Skeletal muscle tissue (tissue), 4 donors: ENCODE data around the gene MUC4. TPM values are rescaled to one million over a fixed set of nuclear protein-coding genes. Genes with fewer than 3 reads are reported as not detected.
"Not testable (repeated sequence)": the region's sequence is repeated elsewhere in the genome, so short reads cannot be mapped to it uniquely, and the experiment has no call there.

Experiments
- H3K27ac ChIP-seq: one replicate; pipeline ENCODE4 v1.7.0; 2013; ENCODE audit warnings: mild to moderate bottlenecking, low read depth, low read length, inconsistent platforms
- H3K27me3 ChIP-seq, 3 donors: one replicate each; pipeline ENCODE4 v1.7.0; 2013; ENCODE audit warnings: low read length in 3 of 3; ENCODE audit not compliant: control insufficient read depth in 3 of 3, insufficient read depth in 3 of 3
- H3K36me3 ChIP-seq, 3 donors: one replicate each; pipeline ENCODE4 v1.7.0; 2013; ENCODE audit warnings: low read length in 3 of 3; ENCODE audit not compliant: control insufficient read depth in 3 of 3, insufficient read depth in 3 of 3
- H3K4me1 ChIP-seq, 3 donors: one replicate each; pipeline ENCODE4 v1.7.0; 2013; ENCODE audit warnings: low read length in 3 of 3, mild to moderate bottlenecking in 3 of 3; ENCODE audit not compliant: control insufficient read depth in 3 of 3, insufficient read depth in 3 of 3
- H3K4me3 ChIP-seq, 3 donors: one replicate each; pipeline ENCODE4 v1.7.0; 2013; ENCODE audit warnings: low read length in 3 of 3
- H3K9ac ChIP-seq, 3 donors: one replicate each; pipeline ENCODE4 v1.7.0; 2013; ENCODE audit warnings: low read length in 3 of 3, mild to moderate bottlenecking in 3 of 3, moderate library complexity in 2 of 3, low read depth in 1 of 3
- H3K9me3 ChIP-seq, 3 donors: one replicate each; pipeline ENCODE4 v1.7.0; 2013; ENCODE audit warnings: low read length in 3 of 3; ENCODE audit not compliant: control insufficient read depth in 3 of 3
- total RNA-seq: library from RNA; depleted of rRNA; stranded (reverse); fragments of >200 nt; gene quantifications from one replicate; pipeline ENCODE4 v1.2.3, GENCODE V29; 2014
- donor health status: Osteomylitis.

The MUC4 gene
- total RNA-seq, 1 donor from 2014 or later, result 0.52 TPM

- no peak overlapping the region for H3K9ac ChIP-seq
- no peak overlapping the region for H3K27ac ChIP-seq
- peaks cover 0 to 9% (median 2%) of the 10 kb centered on the region in 3 donors for H3K4me1 ChIP-seq
- peaks cover 11 to 41% (median 34%) of the 10 kb centered on the region in 3 donors for H3K27me3 ChIP-seq
- no peaks in the 10 kb centered on the region for H3K36me3 ChIP-seq
- H3K9me3 ChIP-seq, result no peaks in the 10 kb centered on the region
- H3K4me3 ChIP-seq, result no peak overlapping the region
These were observed 637 bp upstream of the MUC4 start for GRCh38 chr3:195812366-195812765.

GRCh38 chr3:195810455-195810845 lies 1.3 kb downstream of the MUC4 start:
- H3K27me3 ChIP-seq, result peaks cover 11 to 44% (median 34%) of the 10 kb centered on the region in 3 donors
- no peak overlapping the region for H3K9ac ChIP-seq
- H3K27ac ChIP-seq, result no peak overlapping the region
- H3K4me1 ChIP-seq, result peaks cover 0 to 9% (median 4%) of the 10 kb centered on the region in 3 donors
- no peaks in the 10 kb centered on the region for H3K36me3 ChIP-seq
- no peaks in the 10 kb centered on the region for H3K9me3 ChIP-seq
- no peak overlapping the region for H3K4me3 ChIP-seq

- Histone ChIP-seq H3K9ac (no peak overlapping the region), H3K36me3 (no peaks in the 10 kb centered on the region), H3K27me3 (peaks cover 11 to 44% (median 34%) of the 10 kb centered on the region in 3 donors), H3K4me1 (peaks cover 5 to 13% (median 7%) of the 10 kb centered on the region in 3 donors), H3K27ac (no peak overlapping the region), H3K4me3 (no peak overlapping the region), H3K9me3 (no peaks in the 10 kb centered on the region)
These were observed 1.8 kb downstream of the MUC4 start for GRCh38 chr3:195809796-195810454.

GRCh38 chr3:195809291-195809785 lies 2.4 kb downstream of the MUC4 start:
- Histone ChIP-seq H3K9me3 (no peaks in the 10 kb centered on the region), H3K36me3 (no peaks in the 10 kb centered on the region), H3K9ac (no peak overlapping the region), H3K4me1 (peaks cover 7 to 19% (median 12%) of the 10 kb centered on the region in 3 donors), H3K27ac (no peak overlapping the region), H3K27me3 (peaks cover 11 to 43% (median 34%) of the 10 kb centered on the region in 3 donors), H3K4me3 (no peak overlapping the region)

DNA sequence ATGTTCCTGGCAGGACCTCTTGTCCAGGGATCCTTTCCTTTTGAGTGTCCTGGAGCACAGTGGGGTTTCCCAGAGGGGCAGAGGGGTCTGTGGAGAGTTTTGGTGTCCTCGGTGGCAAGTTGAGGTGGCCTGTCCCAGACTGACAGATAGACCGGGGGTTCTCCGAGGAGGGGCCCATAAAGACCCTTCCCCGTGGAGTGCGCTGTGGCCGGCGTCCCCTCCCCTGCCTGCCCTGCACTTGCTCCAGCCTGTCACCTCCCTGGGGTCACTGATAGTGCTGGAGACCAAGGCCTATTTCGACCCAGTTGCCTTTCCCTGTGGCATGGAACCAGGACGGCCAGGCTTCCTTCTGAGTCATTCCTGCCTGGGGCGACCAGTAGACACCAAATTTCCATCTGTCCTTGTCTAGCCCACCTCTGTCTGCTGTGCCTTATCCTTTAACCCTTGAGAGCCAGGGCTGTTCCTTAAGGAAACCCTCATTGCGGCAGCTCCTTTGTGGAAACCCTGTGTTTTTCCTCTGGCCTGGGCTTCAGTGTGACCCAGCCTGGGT lies 2.9 kb downstream of the MUC4 start:
- Histone ChIP-seq H3K9me3 (no peaks in the 10 kb centered on the region), H3K27me3 (peaks cover 11 to 38% (median 34%) of the 10 kb centered on the region in 3 donors), H3K4me1 (peaks cover 11 to 23% (median 15%) of the 10 kb centered on the region in 3 donors), H3K4me3 (no peak overlapping the region), H3K27ac (no peak overlapping the region), H3K9ac (no peak overlapping the region), H3K36me3 (no peaks in the 10 kb centered on the region)

DNA sequence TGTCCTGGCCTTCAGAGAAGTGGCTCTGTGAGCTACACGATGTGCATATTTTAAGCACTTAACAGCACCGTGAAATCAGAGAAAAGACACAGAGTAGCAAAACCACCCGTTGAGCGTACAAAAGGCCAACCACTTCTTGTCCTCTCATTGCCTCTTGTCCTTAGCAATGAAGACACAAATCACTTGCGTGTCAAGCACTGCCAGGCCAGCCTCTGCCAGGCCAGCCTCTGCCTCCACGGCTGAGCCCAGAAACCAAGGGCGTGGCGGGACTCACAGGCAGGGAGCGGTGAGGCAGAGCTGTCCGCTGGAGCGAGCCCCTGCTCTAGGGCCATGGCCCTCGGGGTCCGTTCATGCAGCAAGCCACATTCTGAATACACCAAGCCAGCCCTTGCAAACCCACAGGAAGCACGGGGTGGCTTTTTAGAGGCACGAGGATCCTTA lies 4.0 kb downstream of the MUC4 start:
- peaks cover 15 to 25% (median 16%) of the 10 kb centered on the region in 3 donors for H3K4me1 ChIP-seq
- no peaks in the 10 kb centered on the region for H3K36me3 ChIP-seq
- peaks cover 6 to 32% (median 27%) of the 10 kb centered on the region in 3 donors for H3K27me3 ChIP-seq
- H3K27ac ChIP-seq, result no peak overlapping the region
- H3K9me3 ChIP-seq, result no peaks in the 10 kb centered on the region
- no peak overlapping the region for H3K9ac ChIP-seq
- H3K4me3 ChIP-seq, result no peak overlapping the region

GRCh38 chr3:195806916-195807231 lies 4.9 kb downstream of the MUC4 start:
- Histone ChIP-seq H3K9me3 (no peaks in the 10 kb centered on the region), H3K27me3 (peaks cover 0 to 29% (median 21%) of the 10 kb centered on the region in 3 donors), H3K4me3 (no peak overlapping the region), H3K27ac (no peak overlapping the region), H3K4me1 (peaks cover 21 to 31% (median 21%) of the 10 kb centered on the region in 3 donors), H3K36me3 (no peaks in the 10 kb centered on the region), H3K9ac (no peak overlapping the region)

- Histone ChIP-seq H3K9ac (no peak overlapping the region), H3K4me3 (no peak overlapping the region), H3K4me1 (peaks cover 21 to 31% (median 21%) of the 10 kb centered on the region in 3 donors), H3K27ac (no peak overlapping the region), H3K27me3 (peaks cover 0 to 29% (median 16%) of the 10 kb centered on the region in 3 donors), H3K36me3 (no peaks in the 10 kb centered on the region), H3K9me3 (no peaks in the 10 kb centered on the region)
These were observed 5.4 kb downstream of the MUC4 start for GRCh38 chr3:195806211-195806915.

GRCh38 chr3:195805588-195805987 lies 6.1 kb downstream of the MUC4 start:
- H3K36me3 ChIP-seq, H3K4me3 ChIP-seq, H3K27ac ChIP-seq, H3K9me3 ChIP-seq, H3K9ac ChIP-seq: not testable (repeated sequence)
- Histone ChIP-seq H3K4me1 (peaks cover 21 to 31% (median 21%) of the 10 kb centered on the region in 3 donors), H3K27me3 (peaks cover 0 to 27% (median 12%) of the 10 kb centered on the region in 3 donors)

DNA sequence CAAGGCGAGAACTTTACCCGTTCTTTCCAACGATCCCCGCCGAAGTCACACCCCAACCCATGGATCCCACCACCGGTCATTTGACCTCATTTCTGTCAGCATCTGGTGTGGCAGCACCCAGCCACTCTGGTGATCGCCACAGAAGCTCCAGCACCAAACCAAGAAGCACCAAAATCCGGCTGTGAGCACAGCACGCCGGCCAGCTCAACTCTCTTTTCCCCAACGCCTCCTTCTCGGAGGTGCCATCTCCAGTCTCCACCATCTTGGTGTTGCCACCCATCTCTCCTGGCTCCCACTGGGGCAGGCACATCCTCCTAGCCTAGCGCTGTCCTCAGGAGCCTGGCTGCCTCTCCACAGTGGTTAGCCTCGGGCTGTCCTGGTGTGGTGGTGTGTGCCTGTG lies 6.5 kb downstream of the MUC4 start:
- no peaks in the 10 kb centered on the region for H3K36me3 ChIP-seq
- no peak overlapping the region for H3K27ac ChIP-seq
- no peak overlapping the region for H3K4me3 ChIP-seq
- H3K9ac ChIP-seq, result no peak overlapping the region
- H3K27me3 ChIP-seq, result peaks cover 0 to 24% (median 9%) of the 10 kb centered on the region in 3 donors
- no peaks in the 10 kb centered on the region for H3K9me3 ChIP-seq
- H3K4me1 ChIP-seq, result peaks cover 21 to 31% (median 21%) of the 10 kb centered on the region in 3 donors
